Glutamatergic neuron (in vitro differentiated cells): ENCODE results near the gene GRB10. TPM values are rescaled to one million over a fixed set of nuclear protein-coding genes. Genes with fewer than 3 reads are reported as not detected.
A peak's percentile ranks its signal among the peaks of the same experiment; 100 is the strongest.
"Not testable (repeated sequence)": the region's sequence is repeated elsewhere in the genome, so short reads cannot be mapped to it uniquely, and the experiment has no call there.

ENCODE experiments used
- DNase-seq: peaks from one replicate; pipeline ENCODE4 v3.0.0; 2022
- H3K27ac Mint-ChIP-seq: one replicate; pipeline ENCODE4 v1.8.0; 2020; ENCODE audit warnings: mild to moderate bottlenecking, mixed read lengths, inconsistent platforms; ENCODE audit not compliant: unreplicated experiment
- H3K27me3 Mint-ChIP-seq: one replicate; pipeline ENCODE4 v1.8.0; 2020; ENCODE audit warnings: mild to moderate bottlenecking, moderate library complexity, mixed read lengths, inconsistent platforms; ENCODE audit not compliant: unreplicated experiment
- H3K36me3 Mint-ChIP-seq: one replicate; pipeline ENCODE4 v1.8.0; 2020; ENCODE audit warnings: mild to moderate bottlenecking, mixed read lengths, inconsistent platforms; ENCODE audit not compliant: unreplicated experiment
- H3K4me1 Mint-ChIP-seq: one replicate; pipeline ENCODE4 v1.8.0; 2020; ENCODE audit warnings: mild to moderate bottlenecking, low read depth, mixed read lengths, inconsistent platforms; ENCODE audit not compliant: unreplicated experiment
- H3K4me3 Mint-ChIP-seq: one replicate; pipeline ENCODE4 v1.8.0; 2020; ENCODE audit warnings: mild to moderate bottlenecking, mixed read lengths, inconsistent platforms; ENCODE audit not compliant: unreplicated experiment
- H3K9me3 Mint-ChIP-seq: one replicate; pipeline ENCODE4 v1.8.0; 2020; ENCODE audit warnings: mild to moderate bottlenecking, moderate library complexity, mixed read lengths, inconsistent platforms; ENCODE audit not compliant: unreplicated experiment
- CTCF ChIP-seq: fragments of 200-600 bp; sonication (generic); IDR thresholded peaks from one replicate; pipeline ENCODE4 v1.5.0; 2021; ENCODE audit not compliant: partially characterized antibody, unreplicated experiment
- total RNA-seq: library from RNA; stranded (reverse); fragmentation: NEBNext Ultra II Directional; extraction: Animal tissue kit (Norgen Biotek cat#: 25700); gene quantifications from one replicate; pipeline ENCODE4 v1.2.1, GENCODE V29; 2021; ENCODE audit not compliant: unreplicated experiment

GRB10 gene
- total RNA-seq, 1 donor from 2014 or later = 182 TPM

- Mint-ChIP-seq H3K36me3 (peaks cover 11% of the 10 kb centered on the region), H3K4me1 (peaks cover 50% of the 10 kb centered on the region)
Measured at GRCh38 chr7:50775231-50775630, 7.5 kb downstream of the GRB10 start.

GRCh38 chr7:50774319-50774718, 8.4 kb downstream of the GRB10 start:
- H3K4me1 Mint-ChIP-seq = peaks cover 47% of the 10 kb centered on the region
- H3K27me3 Mint-ChIP-seq = peaks cover 13% of the 10 kb centered on the region
- no peak for TF ChIP-seq CTCF
- H3K4me3 Mint-ChIP-seq = no peak overlapping the region
- peaks cover 11% of the 10 kb centered on the region for H3K36me3 Mint-ChIP-seq
- H3K9me3 Mint-ChIP-seq = peaks cover 17% of the 10 kb centered on the region
- DNase-seq = no peak
- no peak overlapping the region for H3K27ac Mint-ChIP-seq

More at GRCh38 chr7:50775231-50775630, 7.5 kb downstream of the GRB10 start:
- Mint-ChIP-seq H3K27me3 (peaks cover 13% of the 10 kb centered on the region), H3K4me3 (no peak overlapping the region), H3K27ac (no peak overlapping the region), H3K9me3 (peaks cover 17% of the 10 kb centered on the region)
- TF ChIP-seq CTCF = no peak
- no peak for DNase-seq

GRCh38 chr7:50773071-50773470, 9.6 kb downstream of the GRB10 start:
- not testable (repeated sequence) for DNase-seq, H3K36me3 Mint-ChIP-seq, H3K4me3 Mint-ChIP-seq
- H3K27me3 Mint-ChIP-seq = peaks cover 13% of the 10 kb centered on the region
- peak overlapping the region; percentile 68 for H3K27ac Mint-ChIP-seq
- peaks cover 17% of the 10 kb centered on the region for H3K9me3 Mint-ChIP-seq
- peaks cover 46% of the 10 kb centered on the region for H3K4me1 Mint-ChIP-seq

- DNase-seq = peak; percentile 69
- peaks cover 14% of the 10 kb centered on the region for H3K9me3 Mint-ChIP-seq
- peaks cover 13% of the 10 kb centered on the region for H3K27me3 Mint-ChIP-seq
- H3K27ac Mint-ChIP-seq = peak overlapping the region; percentile 96
- no peak for TF ChIP-seq CTCF
- peak overlapping the region; percentile 64 for H3K4me3 Mint-ChIP-seq
- H3K4me1 Mint-ChIP-seq = peaks cover 45% of the 10 kb centered on the region
- no peaks in the 10 kb centered on the region for H3K36me3 Mint-ChIP-seq
Measured at GRCh38 chr7:50771120-50772002, 11.3 kb downstream of the GRB10 start.

GRCh38 chr7:50768485-50769474, 13.9 kb downstream of the GRB10 start:
- Mint-ChIP-seq H3K36me3 (peaks cover 4% of the 10 kb centered on the region), H3K4me1 (peaks cover 35% of the 10 kb centered on the region), H3K9me3 (peaks cover 16% of the 10 kb centered on the region), H3K4me3 (no peak overlapping the region), H3K27me3 (peaks cover 13% of the 10 kb centered on the region), H3K27ac (no peak overlapping the region)
- no peak for TF ChIP-seq CTCF
- DNase-seq = no peak
